KBM-7 (cell line): Measurements from ENCODE around the gene HCFC1.

Source experiments
- DNase-seq: peaks from one replicate; pipeline ENCODE4 v3.0.0-alpha.2; 2015
- in situ Hi-C: fragments of 300-500 bp; cut with MboI; formaldehyde crosslinking; loops from 2 replicates; pipeline ENCODE4 v1.14.3; 2020; ENCODE audit warnings: low sequenced_read_pairs, low pct_unique_long_range_greater_than_20kb, mixed read lengths

Gene HCFC1

GRCh38 chrX:153971450-153972367, at the start of gene HCFC1:
TSS of gene HCFC1 (minus strand) at chrX:153971818. CDS start at chrX:153970840, 978 bp downstream.
- DNase-seq = peak; percentile 98
- in situ Hi-C loops = no loop called here

- in situ Hi-C loops = no loop called here
- no peak for DNase-seq
Observed at GRCh38 chrX:154021131-154021611, 49.6 kb upstream of the HCFC1 start.

- peak; percentile 63 for DNase-seq
- in situ Hi-C loops = no loop called here
Observed at GRCh38 chrX:154020536-154021115, 49.0 kb upstream of the HCFC1 start.

GRCh38 chrX:154019633-154020528, 48.3 kb upstream of the HCFC1 start, which contains the start of gene IRAK1:
TSS of gene IRAK1 (minus strand) at chrX:154019902. CDS start at chrX:154019812, 90 bp downstream.
- DNase-seq = peak; percentile 64
- in situ Hi-C loops = no loop called here

GRCh38 chrX:154019061-154019621, 47.5 kb upstream of the HCFC1 start:
- DNase-seq = no peak
- in situ Hi-C loops = no loop called here

- in situ Hi-C loops = no loop called here
- no peak for DNase-seq
Observed at GRCh38 chrX:154018518-154019060, 47.0 kb upstream of the HCFC1 start.

- DNase-seq = no peak
- in situ Hi-C loops = no loop called here
Observed at GRCh38 chrX:154017766-154018517, 46.3 kb upstream of the HCFC1 start.

- in situ Hi-C loops = no loop called here
- no peak for DNase-seq
Observed at GRCh38 chrX:154016366-154017076, 44.9 kb upstream of the HCFC1 start.

- no peak for DNase-seq
- in situ Hi-C loops = no loop called here
Observed at GRCh38 chrX:154015581-154016264, 44.1 kb upstream of the HCFC1 start.

- in situ Hi-C loops = no loop called here
- DNase-seq = no peak
Observed at GRCh38 chrX:154014429-154015380, 43.1 kb upstream of the HCFC1 start.

- in situ Hi-C loops = no loop called here
- DNase-seq = peak; percentile 79
Observed at GRCh38 chrX:154013614-154014360, 42.2 kb upstream of the HCFC1 start.

- in situ Hi-C loops = no loop called here
- no peak for DNase-seq
Observed at GRCh38 chrX:154013001-154013421, 41.4 kb upstream of the HCFC1 start.

GRCh38 chrX:154012336-154012991, 40.8 kb upstream of the HCFC1 start:
- in situ Hi-C loops = no loop called here
- no peak for DNase-seq

- in situ Hi-C loops = no loop called here
- no peak for DNase-seq
Observed at GRCh38 chrX:154011376-154012335, 40.0 kb upstream of the HCFC1 start.
